Vagina (tissue), 2 donors: ENCODE results near the gene ULBP1. TPM values are rescaled to one million over a fixed set of nuclear protein-coding genes. Genes with fewer than 3 reads are reported as not detected.
A peak's percentile ranks its signal among the peaks of the same experiment; 100 is the strongest.
"Not testable (repeated sequence)": the region's sequence is repeated elsewhere in the genome, so short reads cannot be mapped to it uniquely, and the experiment has no call there.

Experiments used
- DNase-seq, 2 donors: peaks; one replicate each; pipeline ENCODE4 v3.0.0-alpha.2; 2017; ENCODE audit errors: extremely low spot score in 2 of 2
- H3K27ac ChIP-seq: fragments of 200-600 bp; sonication (generic); one replicate; pipeline ENCODE4 v1.5.1; 2019
- H3K27me3 ChIP-seq: fragments of 200-600 bp; sonication (generic); one replicate; pipeline ENCODE4 v1.5.1; 2019
- H3K36me3 ChIP-seq, 2 donors: fragments of 200-600 bp; sonication (generic); one replicate each; pipeline ENCODE4 v1.5.1; 2017 to 2019
- H3K4me1 ChIP-seq: fragments of 200-600 bp; sonication (generic); one replicate; pipeline ENCODE4 v1.5.1; 2019
- H3K4me3 ChIP-seq, 2 donors: fragments of 200-600 bp; sonication (generic); 1 replicate in 1 of 2; 2 replicates in 1 of 2; pipeline ENCODE4 v1.5.1; 2016 to 2019
- H3K9me3 ChIP-seq: fragments of 200-600 bp; sonication (generic); one replicate; pipeline ENCODE4 v1.5.1; 2019
- CTCF ChIP-seq, 3 experiments: fragments of 450-650 bp in 2 of 3; fragments of 200-600 bp in 1 of 3; sonication (generic) in 1 of 3; IDR thresholded peaks; one replicate each; pipeline ENCODE4 v1.5.1; 2017 to 2019; ENCODE audit warnings: antibody characterized with exemption in 3 of 3, mild to moderate bottlenecking in 2 of 3, moderate library complexity in 2 of 3
- POLR2A ChIP-seq, 2 donors: fragments of 450-650 bp; IDR thresholded peaks; one replicate each; pipeline ENCODE4 v1.6.1; 2017; ENCODE audit warnings: antibody characterized with exemption in 2 of 2, mild to moderate bottlenecking in 2 of 2, moderate library complexity in 2 of 2
- POLR2AphosphoS5 ChIP-seq, 2 donors: sonication (generic); formaldehyde crosslinking; IDR thresholded peaks; one replicate each; pipeline ENCODE4 v1.9.0; 2017; ENCODE audit warnings: antibody characterized with exemption in 2 of 2, mild to moderate bottlenecking in 2 of 2, low read depth in 1 of 2; ENCODE audit not compliant: insufficient read depth in 1 of 2
- intact Hi-C: fragments of 100-400 bp; cut with DNase I; formaldehyde crosslinking; loops from one replicate; pipeline ENCODE4 v1.15.1; 2023
- total RNA-seq: library from RNA; depleted of rRNA; stranded (reverse); fragments of >200 nt; gene quantifications from one replicate; pipeline ENCODE4 v1.2.3, GENCODE V29; 2016

Gene ULBP1
- total RNA-seq, result not detected

GRCh38 chr6:149963462-149964307 lies at the start of gene ULBP1:
Gene ULBP1 (plus strand): TSS chr6:149963943. CDS start chr6:149964050, 107 bp downstream.
- TF ChIP-seq POLR2A (IDR thresholded peaks at IDR 0.05), result no peak
- peak in 1 of 3 experiments; percentile 18 for TF ChIP-seq CTCF (IDR thresholded peaks at IDR 0.05)
- TF ChIP-seq POLR2AphosphoS5 (IDR thresholded peaks at IDR 0.05; ENCODE audit: insufficient read depth in 1 of 2, low read depth in 1 of 2), result peak; percentile 67 to 80
- H3K4me3 ChIP-seq, result peak within 1 kb of the TSS; percentile 47 to 56
- H3K36me3 ChIP-seq, result no peaks in the 10 kb centered on the region
- DNase-seq, result peak in 1 of 2 donors; percentile 86
- intact Hi-C loops, result no loop called here
- no peak within 1 kb of the TSS for H3K27ac ChIP-seq
- H3K4me1 ChIP-seq, result peaks cover 28% of the 10 kb centered on the region
- H3K27me3 ChIP-seq, result peaks cover 5% of the 10 kb centered on the region
- H3K9me3 ChIP-seq, result no peaks in the 10 kb centered on the region

DNA sequence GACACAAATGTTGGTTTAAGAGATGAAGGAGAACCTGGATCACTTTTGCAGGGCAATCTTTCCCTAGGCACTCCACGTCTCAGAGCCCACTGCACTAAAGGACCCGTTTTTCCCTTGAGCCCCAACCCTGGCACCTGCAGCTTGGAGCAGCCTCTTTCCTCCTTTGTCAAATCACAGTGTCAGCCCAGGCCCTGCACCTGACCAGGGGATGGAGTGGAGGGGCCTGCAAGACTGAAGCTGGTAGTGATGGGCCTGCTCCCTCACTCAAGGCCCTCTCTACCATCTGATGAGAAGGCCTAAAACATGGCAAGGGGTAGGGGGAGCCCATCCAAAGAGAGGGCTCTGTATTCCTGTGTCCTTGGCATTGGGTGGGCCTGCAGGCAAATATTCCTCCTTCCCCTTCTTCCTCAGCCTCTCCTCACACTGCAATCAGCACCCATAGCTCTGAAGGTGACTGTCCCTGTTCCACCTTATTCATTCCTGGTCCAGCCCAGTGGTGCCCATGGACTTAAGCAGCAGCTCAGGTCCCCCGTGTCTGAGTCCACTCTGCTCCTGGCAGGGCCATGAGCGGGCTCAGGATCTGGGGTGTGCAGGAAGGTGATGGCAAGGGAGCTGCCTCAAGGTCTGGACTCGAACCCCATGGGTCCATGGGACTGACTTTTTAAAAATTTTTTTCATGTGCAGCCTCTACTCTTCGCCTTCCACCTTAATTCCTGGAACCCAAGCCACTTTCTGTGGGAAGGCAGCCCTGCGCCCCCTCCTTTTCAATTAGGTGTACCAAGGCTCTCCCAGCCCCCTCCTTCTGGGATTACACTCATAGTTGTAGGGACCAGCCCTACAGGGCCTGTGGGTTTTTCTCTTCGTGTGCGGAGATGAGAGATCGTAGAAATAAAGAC lies 47.5 kb upstream of the ULBP1 start:
- no peak for TF ChIP-seq CTCF (IDR thresholded peaks at IDR 0.05)
- no peak for TF ChIP-seq POLR2AphosphoS5 (IDR thresholded peaks at IDR 0.05; ENCODE audit: insufficient read depth in 1 of 2, low read depth in 1 of 2)
- no peak for TF ChIP-seq POLR2A (IDR thresholded peaks at IDR 0.05)
- Histone ChIP-seq H3K4me3 (no peak overlapping the region), H3K27me3 (no peaks in the 10 kb centered on the region), H3K36me3 (no peaks in the 10 kb centered on the region), H3K27ac (no peak overlapping the region), H3K4me1 (no peaks in the 10 kb centered on the region), H3K9me3 (no peaks in the 10 kb centered on the region)
- intact Hi-C loops, result no loop called here
- DNase-seq, result peak; percentile 70 to 77

- H3K9me3 ChIP-seq, result no peaks in the 10 kb centered on the region
- H3K27me3 ChIP-seq, result no peaks in the 10 kb centered on the region
- H3K4me1 ChIP-seq, result peaks cover 6% of the 10 kb centered on the region
- no peak overlapping the region for H3K27ac ChIP-seq
- TF ChIP-seq POLR2AphosphoS5 (IDR thresholded peaks at IDR 0.05; ENCODE audit: insufficient read depth in 1 of 2, low read depth in 1 of 2) (no peak), CTCF (IDR thresholded peaks at IDR 0.05) (no peak), POLR2A (IDR thresholded peaks at IDR 0.05) (no peak)
- no peaks in the 10 kb centered on the region for H3K36me3 ChIP-seq
- no peak overlapping the region for H3K4me3 ChIP-seq
- intact Hi-C loops, result no loop called here
- no peak for DNase-seq
Measured at GRCh38 chr6:149917679-149918078, 46.1 kb upstream of the ULBP1 start.

GRCh38 chr6:149918151-149918905 lies 45.4 kb upstream of the ULBP1 start:
- Histone ChIP-seq H3K27ac (no peak overlapping the region), H3K27me3 (no peaks in the 10 kb centered on the region), H3K36me3 (no peaks in the 10 kb centered on the region), H3K4me1 (peaks cover 10% of the 10 kb centered on the region), H3K9me3 (no peaks in the 10 kb centered on the region), H3K4me3 (no peak overlapping the region)
- DNase-seq, result peak in 1 of 2 donors; percentile 34
- intact Hi-C loops, result no loop called here
- TF ChIP-seq CTCF (IDR thresholded peaks at IDR 0.05) (no peak), POLR2AphosphoS5 (IDR thresholded peaks at IDR 0.05; ENCODE audit: insufficient read depth in 1 of 2, low read depth in 1 of 2) (no peak), POLR2A (IDR thresholded peaks at IDR 0.05) (no peak)

- DNase-seq, H3K4me3 ChIP-seq, H3K9me3 ChIP-seq, H3K27me3 ChIP-seq, H3K27ac ChIP-seq, H3K36me3 ChIP-seq, intact Hi-C loops: not testable (repeated sequence)
- H3K4me1 ChIP-seq, result peaks cover 10% of the 10 kb centered on the region
Measured at GRCh38 chr6:149919126-149919833, 44.5 kb upstream of the ULBP1 start.
